Progenitor cell of endocrine pancreas (in vitro differentiated cells): ENCODE results near the gene ATP6V1G2. TPM values are rescaled to one million over a fixed set of nuclear protein-coding genes. Genes with fewer than 3 reads are reported as not detected.

Experiments
- DNase-seq: peaks from one replicate; pipeline ENCODE4 v3.0.0; 2021; ENCODE audit warnings: low spot score; ENCODE audit not compliant: unreplicated experiment
- H3K27ac Mint-ChIP-seq: 2 replicates; pipeline ENCODE4 v1.8.0; 2021; ENCODE audit warnings: mild to moderate bottlenecking, moderate library complexity, mixed read lengths
- H3K27me3 Mint-ChIP-seq: 2 replicates; pipeline ENCODE4 v1.8.0; 2021; ENCODE audit warnings: mixed read lengths
- H3K36me3 Mint-ChIP-seq: 2 replicates; pipeline ENCODE4 v1.8.0; 2022; ENCODE audit warnings: mixed read lengths; ENCODE audit not compliant: insufficient read depth
- H3K4me1 Mint-ChIP-seq: 2 replicates; pipeline ENCODE4 v1.8.0; 2021; ENCODE audit warnings: low read depth, mixed read lengths
- H3K4me3 Mint-ChIP-seq: 2 replicates; pipeline ENCODE4 v1.8.0; 2021; ENCODE audit warnings: low read depth, mild to moderate bottlenecking, moderate library complexity, mixed read lengths
- H3K9me3 Mint-ChIP-seq: 2 replicates; pipeline ENCODE4 v1.8.0; 2021; ENCODE audit warnings: low read depth, mixed read lengths
- CTCF ChIP-seq: fragments of 200-600 bp; sonication (generic); IDR thresholded peaks from one replicate; pipeline ENCODE4 v1.5.0; 2021; ENCODE audit warnings: antibody characterized with exemption, mild to moderate bottlenecking; ENCODE audit not compliant: unreplicated experiment
- total RNA-seq: library from RNA; stranded (reverse); gene quantifications from 2 replicates; pipeline ENCODE4 v1.2.1, GENCODE V29; 2021

The ATP6V1G2 gene
- total RNA-seq, 1 donor from 2014 or later = 1.5 TPM

- Mint-ChIP-seq H3K9me3 (no peaks in the 10 kb centered on the region), H3K4me1 (peaks cover 13% of the 10 kb centered on the region), H3K36me3 (peaks cover 1% of the 10 kb centered on the region), H3K27ac (no peak overlapping the region), H3K27me3 (no peaks in the 10 kb centered on the region), H3K4me3 (peak overlapping the region; percentile 88)
- no peak for TF ChIP-seq CTCF
- no peak for DNase-seq
These were observed 2.1 kb upstream of the ATP6V1G2 start for GRCh38 chr6:31548544-31548873.

GRCh38 chr6:31547727-31548543 lies 1.5 kb upstream of the ATP6V1G2 start:
- H3K9me3 Mint-ChIP-seq = no peaks in the 10 kb centered on the region
- peak overlapping the region; percentile 88 for H3K4me3 Mint-ChIP-seq
- DNase-seq = no peak
- peaks cover 1% of the 10 kb centered on the region for H3K36me3 Mint-ChIP-seq
- H3K4me1 Mint-ChIP-seq = peaks cover 16% of the 10 kb centered on the region
- peak overlapping the region; percentile 83 for H3K27ac Mint-ChIP-seq
- H3K27me3 Mint-ChIP-seq = no peaks in the 10 kb centered on the region
- TF ChIP-seq CTCF = no peak

- Mint-ChIP-seq H3K36me3 (peaks cover 1% of the 10 kb centered on the region), H3K4me3 (peak within 1 kb of the TSS; percentile 88), H3K4me1 (peaks cover 20% of the 10 kb centered on the region), H3K27me3 (no peaks in the 10 kb centered on the region), H3K27ac (peak within 1 kb of the TSS; percentile 83), H3K9me3 (no peaks in the 10 kb centered on the region)
- peak; percentile 72 for DNase-seq
- no peak for TF ChIP-seq CTCF
These were observed 734 bp upstream of the ATP6V1G2 start, which contains the start of gene NFKBIL1 for GRCh38 chr6:31546958-31547726. Gene NFKBIL1, plus strand, starts transcription at chr6:31547608. Its CDS starts 87 bp downstream, at chr6:31547695.

- H3K9me3 Mint-ChIP-seq = no peaks in the 10 kb centered on the region
- DNase-seq = no peak
- no peak for TF ChIP-seq CTCF
- no peak overlapping the region for H3K27ac Mint-ChIP-seq
- no peaks in the 10 kb centered on the region for H3K27me3 Mint-ChIP-seq
- H3K4me3 Mint-ChIP-seq = no peak overlapping the region
- H3K36me3 Mint-ChIP-seq = peaks cover 9% of the 10 kb centered on the region
- peaks cover 26% of the 10 kb centered on the region for H3K4me1 Mint-ChIP-seq
These were observed 1.1 kb downstream of the ATP6V1G2 start for GRCh38 chr6:31545291-31545690.

GRCh38 chr6:31544676-31545075 lies 1.7 kb downstream of the ATP6V1G2 start:
- no peak for TF ChIP-seq CTCF
- DNase-seq = no peak
- no peaks in the 10 kb centered on the region for H3K9me3 Mint-ChIP-seq
- H3K4me3 Mint-ChIP-seq = no peak overlapping the region
- peaks cover 14% of the 10 kb centered on the region for H3K36me3 Mint-ChIP-seq
- H3K4me1 Mint-ChIP-seq = peaks cover 31% of the 10 kb centered on the region
- H3K27ac Mint-ChIP-seq = no peak overlapping the region
- no peaks in the 10 kb centered on the region for H3K27me3 Mint-ChIP-seq
